Esophagus muscularis mucosa (tissue), 4 donors: ENCODE results near the gene INKA2. TPM values are rescaled to one million over a fixed set of nuclear protein-coding genes. Genes with fewer than 3 reads are reported as not detected.

Source experiments
- DNase-seq: peaks from one replicate; pipeline ENCODE4 v3.0.0-alpha.2; 2017; ENCODE audit errors: extremely low spot score
- H3K27ac ChIP-seq, 4 donors: fragments of 200-600 bp; sonication (generic); replicated peaks in 1 of 4; 1 replicate in 3 of 4; 2 replicates in 1 of 4; pipeline ENCODE4 v1.5.1; 2016 to 2019; ENCODE audit warnings: mild to moderate bottlenecking in 1 of 4
- H3K27me3 ChIP-seq, 4 donors: fragments of 200-600 bp; sonication (generic); one replicate each; pipeline versions ENCODE4 v1.5.1 to v1.6.0; 2016 to 2019
- H3K36me3 ChIP-seq, 4 donors: fragments of 200-600 bp; sonication (generic); one replicate each; pipeline ENCODE4 v1.5.1; 2016 to 2019
- H3K4me1 ChIP-seq, 4 donors: fragments of 200-600 bp; sonication (generic); one replicate each; pipeline ENCODE4 v1.5.1; 2016 to 2019
- H3K4me3 ChIP-seq, 4 donors: fragments of 200-600 bp; sonication (generic); 1 replicate in 2 of 4; 2 replicates in 2 of 4; pipeline ENCODE4 v1.5.1; 2016 to 2019; ENCODE audit warnings: mild to moderate bottlenecking in 4 of 4, moderate library complexity in 1 of 4
- H3K9me3 ChIP-seq, 4 donors: fragments of 200-600 bp; sonication (generic); 1 replicate in 3 of 4; 2 replicates in 1 of 4; pipeline ENCODE4 v1.5.1; 2016 to 2019
- EP300 ChIP-seq: sonication (generic); formaldehyde crosslinking; IDR thresholded peaks from one replicate; pipeline ENCODE4 v1.6.1; 2017; ENCODE audit warnings: antibody characterized with exemption
- POLR2A ChIP-seq: fragments of 450-650 bp; IDR thresholded peaks from one replicate; pipeline ENCODE4 v1.6.1; 2017; ENCODE audit warnings: antibody characterized with exemption, moderate library complexity, mild to moderate bottlenecking, low read depth
- POLR2AphosphoS5 ChIP-seq, 2 donors: sonication (generic); formaldehyde crosslinking; IDR thresholded peaks; one replicate each; pipeline ENCODE4 v1.6.1; 2017; ENCODE audit warnings: antibody characterized with exemption in 2 of 2
- WGBS: methylation state at CpG from one replicate; pipeline ENCODE4 v1.1.5; 2018; 5-methylcytosine and 5-hydroxymethylcytosine counted together
- intact Hi-C: fragments of 100-400 bp; cut with DNase I; formaldehyde crosslinking; loops from one replicate; pipeline ENCODE4 v1.15.1; 2023
- total RNA-seq, 4 donors: library from RNA; depleted of rRNA; stranded (reverse); fragments of >200 nt; gene quantifications; one replicate each; pipeline versions ENCODE4 v1.1.0 to v1.2.1, GENCODE V29; 2016
- TF ChIP-seq, protein P1 (sequence below), 3 experiments: fragments of 200-600 bp in 2 of 3; fragments of 450-650 bp in 1 of 3; sonication (generic) in 2 of 3; IDR thresholded peaks; one replicate each; pipeline ENCODE4 v1.5.1; 2017 to 2019; ENCODE audit warnings: antibody characterized with exemption in 3 of 3, mild to moderate bottlenecking in 2 of 3, moderate library complexity in 1 of 3

Gene INKA2
- total RNA-seq, 4 donors from 2014 or later = 4.0 to 10.8 (median 8.5) TPM

DNA sequence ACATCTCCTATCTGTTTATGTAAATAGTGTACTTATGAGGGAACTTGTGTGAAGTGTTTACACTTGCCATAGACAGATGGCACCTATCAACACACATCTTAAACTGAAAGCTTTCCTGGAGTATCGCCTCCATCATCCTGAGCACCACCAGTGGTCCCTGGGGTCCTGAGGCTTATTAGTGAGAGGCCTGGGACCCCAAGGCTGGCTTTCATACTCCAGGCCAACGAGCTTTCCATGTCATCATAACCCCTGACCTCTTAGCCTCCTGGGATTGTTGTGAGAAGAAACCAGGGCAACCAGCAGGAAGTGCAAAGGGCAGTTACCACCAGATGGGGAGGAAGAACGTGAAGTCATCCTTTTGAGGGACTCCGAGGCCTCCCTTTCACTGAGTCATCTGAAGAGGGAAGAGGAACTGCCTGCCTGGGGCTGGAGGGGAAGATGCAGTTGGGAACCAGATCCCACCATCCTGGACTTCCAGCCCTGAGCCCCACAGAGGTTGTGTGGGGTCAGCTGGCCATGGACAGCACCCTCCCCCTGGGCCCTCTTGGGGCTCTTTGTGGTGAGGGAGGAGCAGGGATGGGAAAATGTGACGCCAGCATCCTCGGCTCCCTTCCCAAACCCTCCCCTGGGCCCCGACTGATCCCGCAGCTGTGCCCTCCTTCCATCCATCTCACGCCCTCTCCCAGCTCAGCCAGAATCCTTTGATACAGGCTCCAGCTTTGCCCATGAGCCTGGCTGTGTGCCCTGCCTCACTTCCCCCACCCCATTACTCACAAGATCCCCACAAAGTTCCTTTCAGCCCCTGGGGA is 5.8 kb downstream of the INKA2 start:
- Histone ChIP-seq H3K27ac (peak overlapping the region; percentile 54 to 74 (median 60)), H3K27me3 (no peaks in the 10 kb centered on the region), H3K4me1 (peaks cover 87 to 95% (median 93%) of the 10 kb centered on the region in 4 donors), H3K36me3 (peaks cover 0 to 13% (median 2%) of the 10 kb centered on the region in 4 donors), H3K9me3 (no peaks in the 10 kb centered on the region), H3K4me3 (no peak overlapping the region)
- DNase-seq = no peak
- 51% methylated on average over 9 of the region's 9 CpGs for WGBS
- TF ChIP-seq POLR2AphosphoS5 (IDR thresholded peaks at IDR 0.05) (peak in 1 of 2 donors; percentile 26), POLR2A (no peak)
- intact Hi-C loops = no loop called here

DNA sequence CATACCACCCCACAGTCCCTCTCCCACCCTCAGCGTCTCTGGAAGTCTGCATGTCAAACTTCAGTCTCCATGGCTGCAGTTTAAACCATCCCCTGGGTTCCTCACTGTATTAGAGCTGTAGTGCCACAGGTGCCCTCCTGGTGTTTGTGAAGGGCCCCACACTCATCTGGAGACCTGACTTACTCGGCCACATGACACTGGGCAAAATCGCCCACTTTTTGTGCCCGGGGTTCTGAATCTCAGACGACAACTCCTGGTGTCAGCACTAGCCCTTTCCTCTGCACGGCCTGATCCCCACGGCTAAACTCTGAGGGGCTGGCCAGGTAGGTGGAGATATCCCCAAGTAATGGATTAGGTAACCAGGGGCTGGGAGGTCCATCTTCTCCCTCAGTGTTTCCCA is 6.5 kb downstream of the INKA2 start:
- H3K4me3 ChIP-seq = no peak overlapping the region
- peaks cover 84 to 88% (median 86%) of the 10 kb centered on the region in 4 donors for H3K4me1 ChIP-seq
- H3K9me3 ChIP-seq = no peaks in the 10 kb centered on the region
- intact Hi-C loops = no loop called here
- peak overlapping the region; percentile 54 to 74 (median 60) for H3K27ac ChIP-seq
- no peak for DNase-seq
- TF ChIP-seq EP300 = no peak
- TF ChIP-seq POLR2AphosphoS5 (IDR thresholded peaks at IDR 0.05) = no peak
- no peak for TF ChIP-seq POLR2A
- TF ChIP-seq, protein P1, sequence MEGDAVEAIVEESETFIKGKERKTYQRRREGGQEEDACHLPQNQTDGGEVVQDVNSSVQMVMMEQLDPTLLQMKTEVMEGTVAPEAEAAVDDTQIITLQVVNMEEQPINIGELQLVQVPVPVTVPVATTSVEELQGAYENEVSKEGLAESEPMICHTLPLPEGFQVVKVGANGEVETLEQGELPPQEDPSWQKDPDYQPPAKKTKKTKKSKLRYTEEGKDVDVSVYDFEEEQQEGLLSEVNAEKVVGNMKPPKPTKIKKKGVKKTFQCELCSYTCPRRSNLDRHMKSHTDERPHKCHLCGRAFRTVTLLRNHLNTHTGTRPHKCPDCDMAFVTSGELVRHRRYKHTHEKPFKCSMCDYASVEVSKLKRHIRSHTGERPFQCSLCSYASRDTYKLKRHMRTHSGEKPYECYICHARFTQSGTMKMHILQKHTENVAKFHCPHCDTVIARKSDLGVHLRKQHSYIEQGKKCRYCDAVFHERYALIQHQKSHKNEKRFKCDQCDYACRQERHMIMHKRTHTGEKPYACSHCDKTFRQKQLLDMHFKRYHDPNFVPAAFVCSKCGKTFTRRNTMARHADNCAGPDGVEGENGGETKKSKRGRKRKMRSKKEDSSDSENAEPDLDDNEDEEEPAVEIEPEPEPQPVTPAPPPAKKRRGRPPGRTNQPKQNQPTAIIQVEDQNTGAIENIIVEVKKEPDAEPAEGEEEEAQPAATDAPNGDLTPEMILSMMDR (IDR thresholded peaks at IDR 0.05) = no peak
- no peaks in the 10 kb centered on the region for H3K27me3 ChIP-seq
- 80% methylated on average over 4 of the region's 7 CpGs for WGBS
- H3K36me3 ChIP-seq = peaks cover 0 to 15% (median 2%) of the 10 kb centered on the region in 4 donors

DNA sequence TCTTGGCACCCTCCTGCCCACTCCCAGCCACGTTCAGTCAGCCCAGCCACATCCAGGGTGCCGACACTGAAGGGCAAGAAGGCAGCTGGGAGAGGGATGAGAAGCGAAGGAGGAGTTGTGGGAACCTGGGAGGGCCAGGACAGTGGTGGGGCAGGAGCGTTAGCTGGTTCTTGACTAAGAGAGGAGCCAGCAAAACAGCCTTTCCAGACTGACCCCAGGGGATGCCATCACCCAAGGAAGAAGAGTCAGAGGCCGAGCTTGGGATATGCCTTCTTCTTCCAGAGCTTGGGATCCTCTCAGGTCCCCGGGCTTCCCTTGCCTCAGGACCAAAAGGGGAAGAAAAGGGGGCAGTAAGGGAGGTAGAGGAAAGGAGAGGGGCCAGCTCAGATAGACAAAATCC is 7.2 kb downstream of the INKA2 start:
- TF ChIP-seq POLR2AphosphoS5 (IDR thresholded peaks at IDR 0.05) = no peak
- TF ChIP-seq POLR2A = no peak
- TF ChIP-seq EP300 = no peak
- intact Hi-C loops = no loop called here
- 72% methylated on average over 6 of the region's 6 CpGs for WGBS
- Histone ChIP-seq H3K9me3 (no peaks in the 10 kb centered on the region), H3K4me3 (no peak overlapping the region), H3K27me3 (no peaks in the 10 kb centered on the region), H3K36me3 (peaks cover 4 to 22% (median 10%) of the 10 kb centered on the region in 4 donors), H3K4me1 (peaks cover 76 to 80% (median 79%) of the 10 kb centered on the region in 4 donors), H3K27ac (peak overlapping the region in 2 of 4 donors; percentile 7 to 74)
- no peak for DNase-seq

DNA sequence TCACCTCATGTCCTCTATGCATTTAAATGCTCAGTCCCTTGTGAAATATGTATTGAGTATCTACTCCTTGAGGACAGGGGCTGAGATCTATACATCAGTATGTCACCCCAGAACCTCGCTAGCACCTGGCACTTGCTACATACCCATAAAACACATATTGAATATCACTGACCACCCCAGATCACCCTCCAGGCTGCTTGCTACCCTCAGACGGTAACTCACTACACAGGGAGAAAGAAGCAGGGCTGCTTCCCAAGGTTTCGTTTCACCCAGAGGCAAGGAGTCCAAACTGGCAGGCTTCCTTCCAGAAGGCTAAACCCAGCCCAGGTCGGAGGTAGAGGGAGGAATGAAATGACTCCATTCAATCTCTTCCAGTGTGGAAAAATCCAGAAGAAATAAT is 8.5 kb downstream of the INKA2 start:
- peak overlapping the region in 2 of 4 donors; percentile 5 to 38 for H3K27ac ChIP-seq
- no peaks in the 10 kb centered on the region for H3K9me3 ChIP-seq
- TF ChIP-seq, protein P1 (IDR thresholded peaks at IDR 0.05) = no peak
- TF ChIP-seq POLR2AphosphoS5 (IDR thresholded peaks at IDR 0.05) = no peak
- 48% methylated on average over 3 of the region's 4 CpGs for WGBS
- H3K4me3 ChIP-seq = no peak overlapping the region
- peaks cover 4 to 34% (median 15%) of the 10 kb centered on the region in 4 donors for H3K36me3 ChIP-seq
- H3K4me1 ChIP-seq = peaks cover 70 to 74% (median 71%) of the 10 kb centered on the region in 4 donors
- DNase-seq = peak; percentile 60
- intact Hi-C loops = no loop called here
- no peaks in the 10 kb centered on the region for H3K27me3 ChIP-seq

DNA sequence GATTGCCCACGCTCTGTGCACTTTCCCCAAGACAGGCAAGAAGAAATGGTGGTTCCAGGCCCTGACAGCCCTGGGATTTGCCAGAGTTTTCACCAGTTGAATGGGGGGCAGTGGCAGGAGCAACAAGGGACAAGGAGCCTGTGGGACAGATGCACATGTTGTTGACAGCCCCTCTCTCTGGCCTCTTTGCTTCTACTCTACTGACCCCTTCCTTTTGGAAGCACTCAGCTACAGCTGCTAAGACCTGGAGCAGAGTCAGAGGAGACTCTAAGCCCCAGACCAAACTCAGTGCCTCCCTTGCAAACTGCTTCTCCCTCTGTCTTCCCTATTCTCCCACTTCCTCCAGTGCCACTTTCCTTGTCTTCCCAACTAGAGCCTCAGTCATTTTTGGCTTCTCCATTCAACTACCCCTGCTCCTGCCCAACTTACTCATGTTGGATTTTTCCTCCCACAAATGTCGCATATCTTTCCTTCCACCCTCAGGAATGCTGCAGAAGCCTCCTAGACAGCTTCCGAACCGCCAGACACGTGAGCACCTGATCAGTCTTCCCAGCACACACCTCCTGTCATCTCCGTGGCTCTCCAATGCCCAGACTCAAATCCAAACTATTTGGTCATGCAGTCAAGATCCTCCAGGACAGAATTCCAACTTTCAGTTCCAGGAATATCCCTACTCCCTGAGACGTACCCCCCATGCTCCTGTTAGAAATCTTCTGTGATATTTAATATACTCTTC is 9.1 kb downstream of the INKA2 start:
- H3K4me1 ChIP-seq = peaks cover 70 to 74% (median 70%) of the 10 kb centered on the region in 4 donors
- H3K27me3 ChIP-seq = no peaks in the 10 kb centered on the region
- TF ChIP-seq EP300 (no peak), POLR2AphosphoS5 (IDR thresholded peaks at IDR 0.05) (no peak), POLR2A (no peak)
- TF ChIP-seq, protein P1 (IDR thresholded peaks at IDR 0.05) = no peak
- peak; percentile 55 for DNase-seq
- peaks cover 4 to 34% (median 15%) of the 10 kb centered on the region in 4 donors for H3K36me3 ChIP-seq
- H3K9me3 ChIP-seq = no peaks in the 10 kb centered on the region
- WGBS = 36% methylated on average over 6 of the region's 7 CpGs
- H3K27ac ChIP-seq = peak overlapping the region in 3 of 4 donors; percentile 23 to 38 (median 29)
- H3K4me3 ChIP-seq = no peak overlapping the region
- intact Hi-C loops = no loop called here
